Measurements from ENCODE around the gene SLC40A1. TPM values are rescaled to one million over a fixed set of nuclear protein-coding genes. Genes with fewer than 3 reads are reported as not detected.

SLC40A1 gene
- total RNA-seq, 1 experiment from 2014 or later: 8.8 TPM

DNA sequence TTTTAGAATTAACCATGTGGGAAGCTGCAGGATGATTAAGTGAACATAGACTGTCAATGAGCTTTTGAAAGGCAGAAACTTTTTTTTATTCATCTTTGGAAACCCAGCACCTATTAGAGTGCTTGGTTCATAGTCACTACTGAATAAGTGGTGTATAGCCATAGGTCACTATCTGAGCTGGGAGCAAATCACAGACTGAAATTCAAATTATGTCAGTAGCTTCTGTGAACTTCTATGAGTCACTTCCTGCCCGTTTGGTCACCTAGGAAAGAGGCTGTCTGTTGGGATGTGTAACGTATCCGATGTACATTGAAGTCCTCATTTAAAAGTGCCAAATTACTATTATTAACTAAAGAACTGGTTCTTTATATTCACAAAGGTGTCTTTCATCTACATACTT is 20.5 kb upstream of the SLC40A1 start:
- DNase-seq (ENCODE audit: extremely low read depth, low read depth): no peak

DNA sequence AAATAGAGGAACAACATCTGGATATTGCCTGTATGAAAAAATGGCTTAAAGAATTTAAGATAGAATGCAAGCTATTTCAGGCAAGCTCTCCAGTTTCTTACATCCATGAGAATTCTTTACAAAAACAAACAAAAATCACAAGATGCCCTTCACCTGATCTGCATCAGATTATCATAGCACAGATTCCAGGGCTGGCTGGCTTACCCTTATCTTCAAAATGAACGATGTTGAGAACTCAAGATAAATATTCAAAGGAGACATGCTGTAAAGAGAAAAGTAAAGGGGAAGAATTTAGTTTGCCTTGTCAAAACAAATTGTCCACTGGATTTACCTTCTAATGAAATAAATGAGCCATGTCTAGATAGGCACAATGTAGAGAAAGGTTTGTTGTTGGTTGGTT is 18.7 kb upstream of the SLC40A1 start:
- no peak for DNase-seq (ENCODE audit: extremely low read depth, low read depth)

DNA sequence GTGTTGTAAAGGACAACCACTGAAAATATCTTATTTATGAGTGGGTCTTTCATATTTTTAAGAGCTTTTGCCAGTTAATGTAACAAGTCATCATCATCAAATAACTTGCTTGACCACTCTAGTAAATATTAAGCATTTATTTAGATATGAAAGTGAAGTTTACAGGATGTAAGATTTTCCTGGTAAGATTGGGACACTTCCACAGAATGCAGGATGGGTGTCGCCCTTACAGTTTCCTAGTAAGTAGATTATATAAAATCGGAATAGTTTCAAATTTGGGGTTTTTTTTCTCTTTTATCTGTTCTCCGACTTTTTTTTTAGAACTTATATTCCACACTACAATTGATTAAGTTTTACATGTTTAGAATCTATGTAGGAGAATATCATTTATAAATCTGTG is 14.8 kb upstream of the SLC40A1 start:
- DNase-seq (ENCODE audit: extremely low read depth, low read depth): no peak

DNA sequence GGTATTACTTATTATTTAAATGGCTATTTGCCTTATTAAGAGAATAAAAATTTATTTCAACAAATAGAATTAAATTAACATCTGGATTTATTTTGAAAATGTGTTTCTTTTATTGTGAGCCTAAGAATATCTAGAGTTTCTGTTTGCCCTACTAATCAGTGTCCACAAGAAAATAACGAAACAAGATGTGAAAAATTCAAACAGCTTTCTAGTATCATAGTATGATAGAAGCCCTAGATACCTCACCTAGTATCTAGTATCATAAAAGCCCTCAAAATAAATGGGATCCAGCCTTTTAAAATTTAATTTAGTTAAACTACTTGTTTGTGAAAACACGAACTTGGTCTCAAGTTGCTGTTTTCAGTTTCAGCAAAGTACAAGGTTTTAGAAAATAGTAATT is 13.7 kb upstream of the SLC40A1 start:
- DNase-seq (ENCODE audit: extremely low read depth, low read depth): no peak

DNA sequence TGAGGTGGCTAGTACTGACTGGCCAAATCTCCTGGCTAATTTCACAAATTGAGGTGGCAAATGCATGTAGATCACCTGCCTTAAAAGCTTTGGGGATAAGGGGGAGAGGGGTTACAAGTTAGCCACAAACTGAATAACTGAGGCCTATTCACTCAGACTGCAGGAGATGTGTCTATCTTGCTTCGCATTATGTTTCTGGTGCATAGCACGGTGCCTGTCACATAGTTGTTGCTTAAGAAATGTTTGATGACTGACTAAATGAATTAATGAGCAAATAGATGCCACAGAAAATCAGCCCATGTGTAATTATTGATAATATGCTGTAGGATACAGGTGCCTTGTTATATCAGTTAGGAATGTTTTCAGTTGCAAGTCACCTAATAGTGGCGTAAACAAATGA is 12.5 kb upstream of the SLC40A1 start:
- no peak for DNase-seq (ENCODE audit: extremely low read depth, low read depth)

DNA sequence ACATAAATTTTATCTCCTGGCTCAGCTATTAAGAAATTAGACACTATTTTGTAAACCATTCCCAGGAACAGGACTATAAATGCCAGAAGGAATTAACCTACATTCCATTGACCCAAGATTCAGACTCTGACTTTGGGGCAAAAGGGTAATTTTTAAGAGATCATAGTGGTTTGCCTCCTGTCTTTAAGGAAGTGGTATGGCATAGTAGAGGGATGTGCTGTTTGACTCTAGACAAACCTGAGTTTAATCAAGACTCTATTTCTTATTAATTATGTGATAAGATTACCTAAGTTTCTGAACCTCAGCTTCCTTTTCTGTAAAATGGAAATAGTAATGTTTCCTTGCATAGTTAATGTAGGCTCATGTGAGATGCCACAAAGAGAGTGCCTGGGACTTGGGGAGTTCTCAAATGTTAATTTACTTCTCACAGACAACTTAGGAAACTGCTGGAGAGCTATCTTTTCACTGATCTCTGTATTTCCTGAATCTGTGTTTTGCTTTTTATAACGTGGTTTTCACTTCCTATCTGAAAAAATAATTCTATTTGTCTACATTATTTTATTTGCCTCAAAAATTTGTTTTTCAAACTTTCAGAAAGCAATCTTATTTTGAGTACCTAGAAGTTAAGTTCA is 11.9 kb upstream of the SLC40A1 start:
- no peak for DNase-seq (ENCODE audit: extremely low read depth, low read depth)

DNA sequence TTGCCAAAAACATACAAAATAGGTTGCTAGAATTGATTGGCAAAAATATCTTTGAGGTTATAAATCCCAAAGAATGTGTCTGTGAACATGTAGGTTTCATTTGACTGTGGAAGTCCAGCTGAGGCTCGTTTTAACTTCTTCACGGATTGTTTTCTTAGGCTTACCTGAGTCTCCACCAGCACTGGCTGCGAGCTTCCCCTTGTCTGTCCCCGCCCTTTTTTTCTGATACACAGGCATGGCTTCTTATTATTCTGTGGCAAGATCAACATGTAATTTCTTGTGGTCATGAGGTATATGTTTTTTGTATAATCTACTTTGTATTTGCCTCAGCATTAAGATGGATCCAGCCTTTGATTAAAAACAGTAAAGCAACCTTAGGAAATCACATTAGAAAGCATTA is 7.2 kb upstream of the SLC40A1 start:
- no peak for DNase-seq (ENCODE audit: extremely low read depth, low read depth)

DNA sequence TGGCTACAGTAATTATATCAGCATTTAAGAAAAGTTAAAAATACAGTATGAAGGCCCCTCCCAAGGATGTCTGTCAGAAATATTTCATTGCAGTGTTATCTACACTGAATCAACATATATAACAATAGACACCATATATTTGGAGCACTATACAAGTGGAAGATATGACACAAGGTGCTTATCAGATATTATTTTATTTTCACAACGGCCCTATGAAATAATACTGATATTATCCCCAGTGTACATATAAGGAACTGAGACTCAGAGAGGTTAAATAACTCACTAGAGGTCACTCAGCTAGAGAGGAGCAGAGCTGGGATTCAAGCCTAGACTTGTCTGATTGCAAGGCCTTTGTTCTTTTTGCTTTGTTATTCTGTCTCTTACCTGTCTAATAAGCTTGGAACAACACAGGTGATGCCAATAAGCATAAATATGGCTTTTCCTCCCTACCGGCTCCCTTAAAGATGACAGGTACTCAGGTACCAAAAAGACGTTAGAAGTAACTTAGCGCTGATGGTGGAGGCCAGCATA is 4.7 kb upstream of the SLC40A1 start:
- no peak for DNase-seq (ENCODE audit: extremely low read depth, low read depth)

DNA sequence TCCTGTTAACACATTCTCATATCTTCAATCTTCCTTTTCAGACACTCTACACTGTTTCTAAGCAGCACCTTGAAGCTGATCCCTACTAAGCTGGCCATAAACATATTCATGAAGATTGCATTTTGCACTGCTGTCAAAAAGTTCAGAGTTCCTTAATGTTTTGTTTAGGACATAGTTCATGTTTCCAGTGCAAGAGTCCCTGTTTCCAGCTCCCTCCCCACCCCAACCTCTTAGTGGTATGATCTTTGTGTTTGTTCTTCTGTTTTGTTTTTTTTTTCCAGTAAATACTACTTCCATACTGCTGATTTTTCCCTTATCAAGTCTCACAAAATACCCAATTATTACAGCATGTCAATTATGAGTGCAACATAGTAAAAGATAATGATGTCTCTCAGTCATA is 4.1 kb upstream of the SLC40A1 start:
- DNase-seq (ENCODE audit: extremely low read depth, low read depth): no peak

DNA sequence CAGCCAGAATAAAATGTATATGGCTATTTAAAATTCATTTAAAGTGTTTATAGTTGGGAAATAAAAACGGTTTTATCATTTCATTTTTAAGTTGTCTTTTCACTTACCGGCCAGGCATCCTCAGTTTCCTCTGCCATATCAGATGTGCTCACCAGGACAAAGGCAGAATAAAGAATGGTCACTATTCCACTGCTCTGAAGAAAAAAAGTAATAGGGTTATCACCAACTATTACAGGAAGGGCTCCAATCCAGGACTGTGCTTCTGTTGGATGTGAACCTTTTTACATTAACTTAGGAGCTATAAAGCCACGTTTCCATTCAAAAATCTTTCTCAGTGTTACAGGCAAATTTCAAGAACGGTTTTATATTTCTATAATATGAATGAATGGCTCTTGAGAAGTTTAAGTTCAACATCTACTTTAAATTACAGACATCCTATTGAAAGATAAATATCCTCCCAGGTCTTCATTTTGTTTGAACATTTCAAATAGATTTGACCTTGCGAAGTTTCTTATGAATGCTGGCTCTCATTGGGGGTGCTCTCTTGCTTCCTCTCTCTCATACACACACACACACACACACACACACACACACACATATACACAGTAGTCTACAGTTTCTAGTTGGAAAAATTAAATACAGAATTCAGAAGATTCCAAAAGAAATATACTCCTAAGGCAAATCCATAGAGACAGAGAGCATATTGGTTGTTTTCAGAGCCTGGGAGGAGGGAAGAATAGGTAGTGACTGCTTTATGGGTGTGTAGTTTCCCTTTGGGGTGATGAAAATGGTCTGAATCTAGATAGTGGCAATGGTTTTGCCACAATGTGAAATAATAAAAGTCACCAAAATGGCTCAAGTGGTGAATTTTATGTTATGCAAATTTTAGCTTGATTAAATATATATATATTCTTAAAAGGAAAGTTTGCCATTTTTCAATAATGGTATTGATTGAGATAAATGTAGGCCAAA is 2.9 kb upstream of the SLC40A1 start:
- no peak for DNase-seq (ENCODE audit: extremely low read depth, low read depth)

DNA sequence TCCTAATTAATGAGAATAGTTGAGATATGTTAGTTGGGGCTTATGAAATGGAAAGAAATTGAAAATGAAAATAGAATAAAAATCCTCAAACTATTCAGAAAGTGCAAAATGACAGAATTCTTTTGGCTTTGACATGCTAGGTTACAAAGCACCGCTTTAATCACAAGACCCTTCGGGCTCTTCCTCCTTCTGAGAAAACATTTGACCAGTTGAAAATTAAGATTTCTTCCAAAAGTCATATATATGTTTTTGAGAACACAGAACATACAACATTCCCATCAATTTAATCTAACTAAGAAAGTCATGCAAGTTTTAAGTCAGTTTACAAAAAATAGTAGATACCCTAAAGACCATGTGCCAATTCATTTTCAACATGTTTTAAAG is 2.2 kb upstream of the SLC40A1 start:
- DNase-seq (ENCODE audit: extremely low read depth, low read depth): no peak

DNA sequence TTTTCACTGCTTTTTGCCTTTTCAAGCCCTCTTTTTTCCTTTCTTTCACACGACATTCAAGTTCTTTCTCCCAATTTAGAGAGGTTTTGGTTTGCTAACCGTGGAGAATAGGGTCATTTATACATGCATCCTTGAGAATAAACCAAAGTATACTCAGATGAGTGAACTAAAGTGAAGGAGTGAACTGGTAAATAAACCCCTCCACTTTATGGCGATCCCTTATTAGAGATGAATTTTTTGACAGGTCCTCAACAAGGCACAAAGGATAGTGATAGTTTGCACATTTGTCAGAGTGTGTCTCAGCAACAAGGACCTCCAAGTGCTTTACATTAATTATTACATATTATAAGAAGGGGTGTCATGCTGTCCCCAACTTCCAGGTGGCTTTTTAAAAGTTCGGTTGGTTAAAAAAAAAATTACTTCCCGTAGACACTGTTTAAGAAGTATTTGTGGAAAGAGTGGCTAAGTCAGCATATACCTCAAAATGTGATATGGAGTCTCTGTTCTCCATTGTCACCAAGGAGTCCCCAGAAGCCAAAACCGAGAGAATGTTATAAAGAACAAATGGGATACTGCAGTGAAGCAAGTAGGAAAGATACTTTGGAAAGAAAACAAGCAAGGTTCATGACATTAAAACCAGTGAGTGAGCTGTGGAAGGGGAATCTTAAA is 1.7 kb upstream of the SLC40A1 start:
- DNase-seq (ENCODE audit: extremely low read depth, low read depth): no peak

DNA sequence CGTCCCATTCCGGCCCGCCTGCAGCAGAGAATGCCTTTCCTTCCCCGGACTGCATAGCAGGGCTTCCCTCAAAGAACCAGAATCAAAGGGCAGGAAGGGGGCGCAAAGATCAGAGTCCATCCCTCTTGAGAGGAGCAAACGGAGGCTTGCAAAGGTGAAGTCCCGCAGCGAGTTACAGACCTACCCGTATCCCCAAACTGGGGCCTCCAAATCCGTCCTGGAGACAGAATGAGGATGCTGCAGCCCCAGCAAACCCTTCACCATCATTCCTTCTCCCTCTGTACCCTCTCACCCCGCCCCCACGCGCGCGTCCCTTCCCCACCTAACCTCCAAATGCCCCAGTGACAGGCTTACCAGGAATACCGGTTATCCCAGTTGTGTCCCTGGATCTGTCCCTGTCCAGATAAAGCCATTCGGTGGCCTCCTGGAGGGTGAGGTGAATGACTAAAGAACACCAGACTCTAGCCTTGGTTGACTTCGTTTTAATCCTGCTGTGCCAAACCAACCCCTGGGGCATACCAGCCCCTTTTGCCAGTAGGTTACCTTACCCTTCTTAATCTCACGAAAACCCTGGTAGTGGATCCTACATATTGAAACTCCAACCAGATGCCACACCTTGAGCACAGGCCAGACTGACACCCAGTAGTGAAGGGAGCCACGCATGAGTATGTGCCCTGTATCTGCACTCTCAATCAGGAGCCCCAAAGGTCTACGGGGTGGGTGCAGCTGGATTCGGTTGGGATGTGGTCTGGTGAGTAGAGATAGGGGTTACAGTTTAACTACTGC is 961 bp upstream of the SLC40A1 start:
- no peak for DNase-seq (ENCODE audit: extremely low read depth, low read depth)

DNA sequence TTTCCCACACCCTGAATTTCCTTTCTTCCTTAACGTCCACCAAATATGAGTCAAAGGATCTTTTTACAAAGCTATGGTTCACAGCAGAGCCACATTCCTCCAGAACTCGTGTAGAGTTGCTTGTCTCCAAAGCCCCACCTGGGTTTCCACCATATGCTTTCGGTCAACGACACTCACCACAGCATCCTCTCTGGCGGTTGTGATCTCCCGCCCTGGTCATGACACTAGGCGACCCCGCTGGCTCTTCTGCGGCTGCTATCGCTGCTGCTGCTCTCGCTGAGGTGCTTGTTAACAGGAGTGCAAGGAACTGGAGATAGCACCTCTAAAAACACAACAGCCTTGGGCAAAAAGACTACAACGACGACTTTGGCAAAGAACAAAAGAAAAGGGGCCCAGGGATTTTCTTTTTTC is 340 bp downstream of the SLC40A1 start:
- no peak for DNase-seq (ENCODE audit: extremely low read depth, low read depth)

DNA sequence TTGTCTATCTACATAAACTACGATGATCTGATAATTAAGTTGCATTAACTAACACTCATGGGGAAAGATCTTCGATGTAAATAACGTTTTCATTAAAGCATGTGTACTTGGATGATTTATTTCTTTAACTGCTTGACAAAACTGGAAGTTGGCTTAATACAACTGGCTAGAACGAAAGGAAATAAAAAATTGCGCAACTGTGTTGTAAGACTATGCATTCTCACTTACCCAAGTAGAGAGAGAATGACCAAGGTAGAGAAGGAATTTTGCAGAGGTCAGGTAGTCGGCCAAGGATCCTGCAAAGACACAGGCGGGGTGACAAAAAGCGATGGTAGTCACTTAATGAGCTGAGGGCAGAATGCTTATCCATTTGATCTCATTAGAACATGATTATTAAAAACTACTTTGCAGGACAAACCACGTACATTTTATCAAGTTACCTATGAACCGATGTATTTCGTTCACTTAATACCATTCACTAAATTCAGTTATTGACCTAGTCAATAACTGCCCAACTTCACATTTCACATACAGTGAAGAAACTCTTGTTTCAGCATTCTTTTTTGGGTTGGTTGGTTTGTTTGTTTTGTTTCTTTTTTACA is 900 bp downstream of the SLC40A1 start:
- no peak for DNase-seq (ENCODE audit: extremely low read depth, low read depth)

DNA sequence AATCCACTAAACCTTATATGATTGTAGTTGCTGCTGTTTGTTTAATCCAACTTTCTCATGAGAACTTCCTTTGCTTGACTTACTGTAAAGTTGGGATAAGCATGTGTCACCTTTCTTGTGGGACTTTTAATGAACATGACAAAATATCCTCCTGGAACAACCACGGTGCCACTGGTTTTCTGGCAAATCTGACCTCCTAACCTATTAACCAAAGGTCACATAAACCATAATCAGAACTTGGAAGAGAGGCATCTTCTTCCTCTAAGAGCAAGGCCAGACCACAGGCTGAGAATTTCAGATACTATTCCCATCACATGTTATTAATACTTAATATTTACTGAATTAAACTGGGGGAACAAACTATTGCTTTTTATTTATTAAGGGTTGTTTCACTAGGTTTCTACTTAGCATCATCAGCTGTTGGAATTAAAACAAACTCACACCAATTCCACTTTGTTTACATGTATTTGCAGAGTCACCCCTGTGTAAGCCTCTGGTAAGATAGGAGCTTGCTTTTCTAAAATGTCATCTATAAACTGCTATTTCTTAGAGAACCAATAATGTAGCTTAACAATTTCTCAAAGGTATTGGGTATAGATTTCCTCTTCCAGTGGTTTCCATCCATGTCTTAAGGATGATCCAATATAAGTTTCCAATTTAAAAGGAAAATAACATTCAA is 2.2 kb downstream of the SLC40A1 start:
- DNase-seq (ENCODE audit: extremely low read depth, low read depth): no peak

DNA sequence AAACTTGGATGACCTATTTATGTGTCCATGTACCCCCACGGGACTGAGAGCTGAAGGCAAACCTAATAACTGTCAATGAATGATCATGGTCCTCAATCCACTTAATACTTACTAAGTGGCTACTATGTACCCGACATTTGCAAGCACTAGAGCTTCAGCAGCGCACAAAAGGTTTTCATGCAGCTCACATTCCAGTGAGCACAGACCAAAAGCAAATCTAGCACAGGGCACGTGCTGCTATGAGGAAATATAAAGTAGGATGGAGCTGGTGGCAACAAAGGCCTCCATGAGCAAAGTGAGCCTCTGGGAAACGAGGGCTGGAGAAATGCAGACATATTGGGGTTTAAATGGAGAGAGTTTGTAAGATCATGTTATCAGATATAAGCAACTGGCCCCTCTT is 3.5 kb downstream of the SLC40A1 start:
- no peak for DNase-seq (ENCODE audit: extremely low read depth, low read depth)

DNA sequence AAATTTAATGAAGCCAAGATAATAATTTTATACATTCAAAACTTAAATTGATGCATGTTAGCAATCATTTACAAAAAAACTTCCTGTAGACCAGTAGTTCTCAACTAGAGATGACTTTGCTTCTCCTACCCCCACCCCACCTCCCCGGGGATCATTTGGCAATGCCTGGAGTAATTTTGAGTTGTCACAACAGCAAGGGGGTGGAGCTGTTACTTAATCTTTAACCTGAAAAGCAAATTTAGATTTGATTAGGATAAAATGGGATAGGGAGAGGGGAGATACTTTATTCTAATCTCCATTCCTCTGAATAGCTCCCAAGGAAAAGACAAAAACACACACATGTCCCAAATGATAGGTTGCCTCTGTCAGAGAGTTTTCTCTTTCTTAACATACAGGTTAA is 4.2 kb downstream of the SLC40A1 start:
- DNase-seq (ENCODE audit: extremely low read depth, low read depth): no peak

DNA sequence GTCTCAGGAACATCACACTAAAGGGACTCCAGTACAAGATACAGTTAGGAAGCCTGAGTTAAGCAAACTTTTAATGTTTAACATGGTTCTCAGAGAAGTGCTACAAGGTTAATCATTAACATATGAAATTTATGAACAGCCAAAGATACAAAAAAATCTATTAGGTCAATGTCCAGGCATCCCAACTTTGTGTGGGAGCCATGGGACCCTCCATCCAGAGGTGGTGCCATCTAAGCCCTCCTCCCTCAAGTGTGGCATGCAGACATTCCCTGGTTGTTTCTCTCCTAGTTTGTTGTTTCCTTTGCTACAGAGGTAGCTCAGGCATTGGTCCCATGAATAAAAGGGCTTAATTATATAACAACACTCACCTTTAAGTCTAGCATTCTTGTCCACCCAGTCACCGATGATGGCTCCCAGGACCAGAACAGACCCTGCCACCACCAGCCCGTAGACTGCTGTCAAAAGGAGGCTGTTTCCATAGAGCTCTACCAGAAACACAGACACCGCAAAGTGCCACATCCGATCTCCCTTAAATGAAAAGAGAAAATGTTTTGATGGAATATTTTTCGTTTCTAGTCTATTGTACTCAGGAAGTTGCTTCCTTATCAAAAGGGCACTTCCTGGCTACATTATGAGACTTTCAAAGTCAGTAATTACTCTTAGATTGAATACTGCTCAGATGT is 5.7 kb downstream of the SLC40A1 start:
- no peak for DNase-seq (ENCODE audit: extremely low read depth, low read depth)
